GM13976 (cell line): ENCODE measurements around the gene ELMOD1.

ENCODE experiments used
- DNase-seq: peaks from one replicate; pipeline ENCODE4 v3.0.0; 2012; ENCODE audit warnings: low spot score
- in situ Hi-C: fragments of 300-500 bp; cut with MboI; formaldehyde crosslinking; loops from one replicate; pipeline ENCODE4 v1.12.0; 2022; ENCODE audit warnings: low sequenced_read_pairs, mixed read lengths, inconsistent platforms; ENCODE audit not compliant: unreplicated experiment
- TF ChIP-seq, protein P1 (sequence below): IDR thresholded peaks from 2 replicates; pipeline ENCODE4 v1.5.1; 2012; ENCODE audit warnings: borderline replicate concordance, mild to moderate bottlenecking; ENCODE audit not compliant: insufficient read depth; ENCODE audit errors: extremely low read depth, missing control alignments, control extremely low read depth

ELMOD1 gene

DNA sequence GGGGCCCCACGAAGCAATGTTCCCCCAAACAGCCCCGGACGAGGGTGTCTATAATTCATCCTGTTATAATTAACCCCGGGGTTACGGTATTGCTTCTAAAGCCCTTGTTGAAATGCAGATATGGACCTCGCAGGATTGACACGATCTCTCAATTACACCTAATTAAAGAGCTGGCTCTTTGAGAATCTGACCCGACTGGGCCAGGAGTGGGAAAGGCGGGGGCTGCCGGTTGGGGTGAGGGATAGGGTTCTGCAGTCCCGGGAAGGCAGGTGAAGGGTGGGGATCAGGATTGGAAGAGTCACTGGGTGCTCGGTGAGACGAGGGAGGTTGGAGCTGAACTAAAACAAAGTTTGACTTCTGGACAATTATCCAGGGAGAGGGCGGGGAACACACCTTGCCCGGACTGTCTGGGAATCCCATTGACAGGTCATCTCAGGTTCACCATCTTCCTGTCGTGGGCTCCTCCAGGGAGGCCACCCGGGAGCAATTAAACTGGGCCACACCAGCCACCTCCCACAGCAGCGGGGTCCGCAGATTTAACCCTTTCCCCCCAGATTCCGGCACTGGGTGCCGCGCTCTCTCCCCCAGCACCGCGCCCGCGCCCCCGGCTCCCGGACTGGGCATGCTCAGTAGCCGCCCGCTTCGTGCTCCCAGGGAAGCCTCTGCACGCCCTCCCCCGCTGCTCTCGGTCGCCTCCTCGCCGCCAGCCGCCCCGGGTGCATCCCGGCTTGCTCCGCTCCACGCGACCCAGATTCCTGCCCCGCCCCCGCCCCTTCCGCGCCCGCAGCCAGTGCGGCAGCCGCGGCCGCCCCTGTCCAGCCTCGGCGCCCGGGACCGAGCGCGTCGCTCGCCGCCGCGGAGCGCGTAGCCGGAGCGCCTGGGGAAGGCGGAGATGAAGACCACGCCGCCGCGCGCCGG, at the start of gene ELMOD1:
TSS of gene ELMOD1 (plus strand) at position 688 of the 918 bp plus-strand sequence. CDS start 27,043 bp downstream, outside the sequence.
- in situ Hi-C loops = no loop called here

DNA sequence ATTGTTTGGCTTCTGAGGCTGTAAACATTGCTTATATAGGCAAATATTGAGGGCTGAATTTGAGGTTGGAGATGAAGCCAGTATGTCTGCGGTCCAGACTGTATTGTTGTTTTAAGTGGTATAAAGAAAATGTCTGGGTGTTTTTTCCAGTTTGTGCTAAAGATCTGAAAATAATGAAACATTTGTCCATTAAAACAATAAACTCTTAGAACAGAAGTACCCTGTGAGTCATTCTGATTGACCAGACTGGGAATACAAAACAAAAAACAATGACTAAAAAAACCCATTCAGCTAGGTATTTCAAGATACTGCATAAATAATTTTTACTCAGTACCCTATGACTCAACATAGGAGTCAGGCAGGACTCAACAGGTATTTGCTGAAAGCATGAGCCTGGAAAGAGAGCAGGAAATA, 45.8 kb upstream of the ELMOD1 start:
- TF ChIP-seq, protein P1, sequence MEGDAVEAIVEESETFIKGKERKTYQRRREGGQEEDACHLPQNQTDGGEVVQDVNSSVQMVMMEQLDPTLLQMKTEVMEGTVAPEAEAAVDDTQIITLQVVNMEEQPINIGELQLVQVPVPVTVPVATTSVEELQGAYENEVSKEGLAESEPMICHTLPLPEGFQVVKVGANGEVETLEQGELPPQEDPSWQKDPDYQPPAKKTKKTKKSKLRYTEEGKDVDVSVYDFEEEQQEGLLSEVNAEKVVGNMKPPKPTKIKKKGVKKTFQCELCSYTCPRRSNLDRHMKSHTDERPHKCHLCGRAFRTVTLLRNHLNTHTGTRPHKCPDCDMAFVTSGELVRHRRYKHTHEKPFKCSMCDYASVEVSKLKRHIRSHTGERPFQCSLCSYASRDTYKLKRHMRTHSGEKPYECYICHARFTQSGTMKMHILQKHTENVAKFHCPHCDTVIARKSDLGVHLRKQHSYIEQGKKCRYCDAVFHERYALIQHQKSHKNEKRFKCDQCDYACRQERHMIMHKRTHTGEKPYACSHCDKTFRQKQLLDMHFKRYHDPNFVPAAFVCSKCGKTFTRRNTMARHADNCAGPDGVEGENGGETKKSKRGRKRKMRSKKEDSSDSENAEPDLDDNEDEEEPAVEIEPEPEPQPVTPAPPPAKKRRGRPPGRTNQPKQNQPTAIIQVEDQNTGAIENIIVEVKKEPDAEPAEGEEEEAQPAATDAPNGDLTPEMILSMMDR = no peak
- in situ Hi-C loops = no loop called here
- no peak for DNase-seq

More for the DNA sequence above, at the start of gene ELMOD1:
- peak; percentile 76 for DNase-seq
- TF ChIP-seq, protein P1 = no peak

DNA sequence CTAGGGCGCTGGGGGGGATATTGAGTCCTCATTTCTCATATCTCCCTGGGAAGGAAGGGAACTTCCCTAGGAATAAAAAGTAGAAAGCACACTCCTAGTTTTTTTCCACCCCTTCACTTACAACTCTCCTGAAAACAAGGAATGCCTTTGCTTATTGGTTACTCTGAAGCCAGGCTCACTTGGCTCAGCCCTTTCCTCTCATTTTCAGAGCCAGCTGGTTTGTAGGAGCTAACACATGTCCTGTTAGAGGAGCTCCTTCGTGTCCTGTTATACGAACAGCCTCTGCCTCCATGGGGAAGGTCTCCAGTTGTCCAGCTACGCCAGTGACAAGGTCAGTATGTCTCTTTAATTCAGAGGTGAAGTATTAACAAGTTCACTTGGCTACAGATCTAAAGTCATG, 43.0 kb upstream of the ELMOD1 start:
- no peak for DNase-seq
- TF ChIP-seq, protein P1 = no peak
- in situ Hi-C loops = no loop called here

DNA sequence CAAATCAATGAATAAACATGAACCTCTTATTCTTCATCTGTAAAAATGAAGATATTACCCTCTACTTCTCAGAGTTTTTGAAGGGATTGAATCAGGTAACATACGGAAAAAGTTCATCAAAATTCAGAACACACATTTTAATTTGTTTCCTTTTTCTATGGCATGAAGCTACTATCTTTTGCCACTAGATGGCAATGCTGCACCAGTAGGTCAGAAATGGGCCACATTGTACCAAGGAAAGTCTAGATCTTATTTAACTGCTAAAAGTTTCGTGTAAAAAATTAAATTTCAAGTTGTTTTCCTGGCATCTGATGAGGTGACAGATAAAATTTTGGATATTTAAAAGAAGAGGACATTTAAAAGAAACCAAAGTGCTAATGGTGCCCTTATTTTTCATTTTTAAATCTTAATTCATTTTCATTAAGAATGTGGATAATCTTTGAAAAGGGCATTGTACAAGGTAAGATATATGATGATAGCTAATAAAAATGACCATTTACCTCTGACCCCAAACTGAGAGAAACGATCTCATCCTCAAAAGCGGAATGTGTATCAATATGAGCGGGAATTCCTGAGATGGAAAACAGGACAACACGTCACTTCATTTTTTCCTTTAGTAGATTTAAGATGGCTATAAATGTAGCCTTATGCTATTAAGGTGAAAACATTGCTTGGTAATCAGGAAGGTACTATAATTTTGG, 41.5 kb upstream of the ELMOD1 start:
- TF ChIP-seq, protein P1 = peak; percentile 70
- DNase-seq = peak; percentile 37
- in situ Hi-C loops = no loop called here

DNA sequence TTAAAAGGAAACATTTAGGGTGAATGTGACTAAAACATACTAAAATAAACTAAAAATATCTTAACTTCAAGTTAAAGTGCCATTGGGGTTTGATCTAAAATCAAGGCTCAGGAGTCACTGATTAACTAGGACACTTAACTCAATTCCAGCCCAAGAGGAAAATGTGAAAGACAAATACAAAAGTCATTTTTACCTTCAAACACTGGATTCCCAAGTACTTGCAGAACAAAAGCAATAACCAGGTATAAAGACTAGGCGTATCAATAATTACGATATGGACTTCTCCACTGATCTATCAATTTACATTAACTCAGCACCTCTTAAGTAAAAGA, 41.0 kb upstream of the ELMOD1 start:
- TF ChIP-seq, protein P1 = no peak
- in situ Hi-C loops = no loop called here
- DNase-seq = no peak

DNA sequence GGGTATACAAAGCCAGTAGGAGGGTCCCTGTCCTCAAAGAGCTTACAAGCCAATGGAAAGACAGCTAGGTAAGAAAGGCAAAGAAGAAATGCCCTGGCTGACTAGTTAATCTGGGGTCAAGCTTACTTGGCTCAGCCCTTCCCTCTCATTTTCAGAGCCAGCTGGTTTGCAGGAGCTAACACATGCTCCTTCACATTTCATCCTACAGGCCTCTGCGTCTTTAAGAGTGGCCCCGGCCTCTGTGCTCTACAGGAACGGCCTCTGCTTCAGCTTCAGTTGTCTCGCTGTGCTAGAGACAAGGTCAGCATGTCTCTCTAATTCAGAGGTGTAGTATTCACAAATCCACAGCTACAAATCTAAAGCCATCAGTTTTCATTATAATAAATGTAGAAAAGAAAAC, 40.6 kb upstream of the ELMOD1 start:
- TF ChIP-seq, protein P1 = no peak
- in situ Hi-C loops = no loop called here
- no peak for DNase-seq
